ENCODE data around the gene LEF1. TPM values are rescaled to one million over a fixed set of nuclear protein-coding genes. Genes with fewer than 3 reads are reported as not detected.

The LEF1 gene
- total and polyA plus RNA-seq, 8 donors = 0.81 to 11.0 (median 3.0) TPM; not detected in 2

DNA sequence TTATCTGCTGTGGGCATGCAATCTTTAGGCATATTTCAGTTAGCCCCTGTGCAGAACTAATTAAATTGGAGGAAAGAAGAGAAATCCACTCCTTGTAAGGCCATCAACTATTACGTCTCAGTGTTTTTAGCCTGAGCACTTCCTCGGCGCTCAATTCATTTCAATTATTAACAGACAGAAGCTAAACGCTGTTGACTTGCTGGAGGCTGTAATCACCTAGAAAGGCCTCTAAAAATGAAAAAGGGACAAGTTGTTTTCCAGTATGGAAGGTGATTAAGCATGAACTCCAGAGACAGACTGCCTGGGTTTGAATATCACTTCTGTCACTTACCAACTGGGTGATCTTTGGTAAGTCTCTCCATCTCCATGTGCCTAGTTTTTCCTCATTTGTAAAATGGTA is 59.6 kb downstream of the LEF1 start:
- Histone ChIP-seq H3K27ac (no peak overlapping the region), H3K4me3 (no peak overlapping the region), H3K4me1 (no peaks in the 10 kb centered on the region), H3K27me3 (no peaks in the 10 kb centered on the region), H3K9me3 (no peaks in the 10 kb centered on the region), H3K36me3 (no peaks in the 10 kb centered on the region)
- DNase-seq = no peak
- TF ChIP-seq POLR2A (IDR thresholded peaks at IDR 0.05) (no peak), POLR2AphosphoS5 (IDR thresholded peaks at IDR 0.05) (no peak), EP300 (IDR thresholded peaks at IDR 0.05) (no peak)
- TF ChIP-seq, protein P1, sequence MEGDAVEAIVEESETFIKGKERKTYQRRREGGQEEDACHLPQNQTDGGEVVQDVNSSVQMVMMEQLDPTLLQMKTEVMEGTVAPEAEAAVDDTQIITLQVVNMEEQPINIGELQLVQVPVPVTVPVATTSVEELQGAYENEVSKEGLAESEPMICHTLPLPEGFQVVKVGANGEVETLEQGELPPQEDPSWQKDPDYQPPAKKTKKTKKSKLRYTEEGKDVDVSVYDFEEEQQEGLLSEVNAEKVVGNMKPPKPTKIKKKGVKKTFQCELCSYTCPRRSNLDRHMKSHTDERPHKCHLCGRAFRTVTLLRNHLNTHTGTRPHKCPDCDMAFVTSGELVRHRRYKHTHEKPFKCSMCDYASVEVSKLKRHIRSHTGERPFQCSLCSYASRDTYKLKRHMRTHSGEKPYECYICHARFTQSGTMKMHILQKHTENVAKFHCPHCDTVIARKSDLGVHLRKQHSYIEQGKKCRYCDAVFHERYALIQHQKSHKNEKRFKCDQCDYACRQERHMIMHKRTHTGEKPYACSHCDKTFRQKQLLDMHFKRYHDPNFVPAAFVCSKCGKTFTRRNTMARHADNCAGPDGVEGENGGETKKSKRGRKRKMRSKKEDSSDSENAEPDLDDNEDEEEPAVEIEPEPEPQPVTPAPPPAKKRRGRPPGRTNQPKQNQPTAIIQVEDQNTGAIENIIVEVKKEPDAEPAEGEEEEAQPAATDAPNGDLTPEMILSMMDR (IDR thresholded peaks at IDR 0.05) = no peak
- WGBS, 5 donors = 61 to 91% (median 75%) methylated on average over 4 of the region's 4 CpGs
- intact Hi-C loops (cut with DNase I; ENCODE audit: low total_unique reads) = no loop called here

DNA sequence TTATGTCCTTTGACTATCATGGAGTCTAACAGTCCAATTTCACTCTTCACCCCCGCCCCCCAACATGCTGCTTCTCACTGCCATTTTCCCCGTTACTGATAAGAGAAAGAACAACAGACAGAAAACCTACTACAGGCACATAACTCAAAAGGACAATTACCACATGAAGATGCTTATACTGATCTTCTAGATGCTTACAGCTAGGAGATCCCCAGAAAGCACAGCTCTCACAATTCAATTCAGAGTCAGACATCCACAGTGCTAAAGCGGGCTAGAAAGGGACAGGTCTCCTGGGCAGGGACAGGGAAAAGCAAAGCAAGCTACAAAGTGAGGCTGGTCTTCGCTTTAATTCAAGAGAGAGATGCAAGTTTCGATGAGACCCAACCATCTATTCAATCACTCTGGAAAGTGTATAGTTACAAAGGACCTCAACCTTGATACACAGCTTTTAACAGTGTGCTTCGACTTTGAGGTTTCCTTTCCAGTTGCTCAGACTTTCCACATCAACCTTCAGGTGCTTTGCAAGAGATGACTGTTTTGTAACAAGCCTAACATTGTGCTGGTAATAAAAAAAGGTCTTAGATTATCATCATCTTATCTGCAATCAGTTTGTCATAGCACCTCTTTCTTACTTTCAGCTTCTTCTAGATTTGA is 60.9 kb downstream of the LEF1 start:
- TF ChIP-seq, protein P1 (IDR thresholded peaks at IDR 0.05) = no peak
- TF ChIP-seq POLR2AphosphoS5 (IDR thresholded peaks at IDR 0.05) = no peak
- TF ChIP-seq EP300 (IDR thresholded peaks at IDR 0.05) = no peak
- no peak for TF ChIP-seq POLR2A (IDR thresholded peaks at IDR 0.05)
- Histone ChIP-seq H3K27ac (no peak overlapping the region), H3K36me3 (no peaks in the 10 kb centered on the region), H3K4me1 (no peaks in the 10 kb centered on the region), H3K9me3 (no peaks in the 10 kb centered on the region), H3K27me3 (no peaks in the 10 kb centered on the region), H3K4me3 (no peak overlapping the region)
- 77 to 85% (median 80%) methylated on average over 6 of the region's 6 CpGs for WGBS, 5 donors
- intact Hi-C loops (cut with DNase I; ENCODE audit: low total_unique reads) = no loop called here
- DNase-seq = peak in 1 of 2 donors; percentile 16

DNA sequence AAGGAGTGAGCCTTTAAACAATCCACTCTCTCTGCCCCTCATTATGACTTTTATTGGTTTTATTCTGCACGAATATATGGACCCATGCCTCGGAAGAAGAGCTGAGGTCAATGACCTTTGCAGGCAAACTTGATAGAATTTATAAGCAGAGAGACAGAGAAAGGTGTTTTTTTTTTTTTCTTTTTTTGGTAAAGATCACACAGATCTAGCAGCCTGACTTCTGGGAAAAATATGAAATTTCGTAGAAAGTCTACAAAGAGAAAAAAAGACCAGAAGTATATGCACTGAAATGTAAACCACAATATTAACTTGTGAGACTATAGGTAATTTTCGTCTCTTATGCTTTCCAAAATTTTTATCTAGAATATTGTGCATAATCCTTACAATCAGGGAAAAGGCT is 61.6 kb downstream of the LEF1 start:
- H3K9me3 ChIP-seq = no peaks in the 10 kb centered on the region
- no peak for DNase-seq
- H3K27me3 ChIP-seq = no peaks in the 10 kb centered on the region
- no peaks in the 10 kb centered on the region for H3K36me3 ChIP-seq
- no peak overlapping the region for H3K27ac ChIP-seq
- 64 to 72% (median 68%) methylated on average over 4 of the region's 4 CpGs for WGBS, 5 donors
- intact Hi-C loops (cut with DNase I; ENCODE audit: low total_unique reads) = no loop called here
- no peaks in the 10 kb centered on the region for H3K4me1 ChIP-seq
- no peak overlapping the region for H3K4me3 ChIP-seq
- TF ChIP-seq POLR2AphosphoS5 (IDR thresholded peaks at IDR 0.05) (no peak), POLR2A (IDR thresholded peaks at IDR 0.05) (no peak), EP300 (IDR thresholded peaks at IDR 0.05) (no peak)
- TF ChIP-seq, protein P1 (IDR thresholded peaks at IDR 0.05) = no peak

- Histone ChIP-seq H3K36me3 (no peaks in the 10 kb centered on the region), H3K27me3 (no peaks in the 10 kb centered on the region), H3K4me3 (no peak overlapping the region), H3K4me1 (no peaks in the 10 kb centered on the region), H3K27ac (no peak overlapping the region), H3K9me3 (no peaks in the 10 kb centered on the region)
- TF ChIP-seq, protein P1 (IDR thresholded peaks at IDR 0.05) = no peak
- TF ChIP-seq POLR2AphosphoS5 (IDR thresholded peaks at IDR 0.05) (no peak), POLR2A (IDR thresholded peaks at IDR 0.05) (no peak), EP300 (IDR thresholded peaks at IDR 0.05) (no peak)
- intact Hi-C loops (cut with DNase I; ENCODE audit: low total_unique reads) = no loop called here
- WGBS, 5 donors = 87 to 96% (median 93%) methylated on average over 3 of the region's 3 CpGs
- DNase-seq = no peak
These were observed 62.5 kb downstream of the LEF1 start for GRCh38 chr4:108106186-108106585.

Data from stomach (tissue), 9 donors.